IPS-NIHi11 (cell line): Measurements from ENCODE around the gene AP4S1.
A peak's percentile ranks its signal among the peaks of the same experiment; 100 is the strongest.
"Not testable (repeated sequence)": the region's sequence is repeated elsewhere in the genome, so short reads cannot be mapped to it uniquely, and the experiment has no call there.

Experiments used
- DNase-seq: peaks from one replicate; pipeline ENCODE4 v3.0.0; 2012; ENCODE audit warnings: mixed read lengths, low spot score

The AP4S1 gene

DNA sequence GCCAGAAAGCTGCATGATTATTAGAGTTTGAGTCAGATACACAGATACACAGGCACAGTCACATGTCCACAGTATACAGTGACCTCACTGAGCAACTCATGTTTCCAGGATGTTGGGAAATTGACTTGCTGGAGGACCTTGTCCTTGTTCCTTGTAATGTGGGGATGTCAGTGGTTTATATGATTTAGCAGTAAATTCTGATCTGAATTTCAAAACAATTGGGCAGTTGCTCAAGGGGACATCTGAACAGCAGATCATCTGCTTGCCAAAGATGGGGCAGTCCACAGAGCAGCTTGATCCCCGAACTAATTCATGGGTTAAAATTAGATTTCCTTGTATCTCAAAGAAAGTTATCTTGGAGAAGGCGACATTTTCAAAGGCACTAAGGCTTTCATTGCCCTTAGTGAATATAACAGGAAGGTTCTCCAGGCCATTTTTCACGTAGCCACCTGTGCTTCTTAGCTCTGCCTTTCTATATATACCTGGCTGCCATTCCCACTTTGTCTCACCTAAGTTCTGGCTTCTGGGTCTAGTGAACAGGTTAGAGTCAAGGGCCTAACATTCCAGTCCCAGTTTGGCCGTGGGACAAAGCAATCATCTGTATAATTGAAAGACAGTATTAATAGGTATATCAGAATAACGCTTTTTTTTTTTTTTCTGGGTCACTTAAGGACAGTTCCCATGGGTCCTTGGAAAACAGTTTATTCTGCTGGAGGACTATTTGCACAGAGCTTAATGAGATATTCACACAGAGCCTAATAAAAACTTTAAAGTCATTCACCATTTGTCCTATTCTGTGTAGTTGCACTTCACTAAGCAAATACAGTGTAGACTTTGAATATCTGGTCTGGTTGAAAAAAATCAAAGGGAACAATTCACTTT is 65.7 kb downstream of the AP4S1 start:
- DNase-seq = no peak

GRCh38 chr14:31092160-31092708 is 66.8 kb downstream of the AP4S1 start:
- DNase-seq = no peak

DNA sequence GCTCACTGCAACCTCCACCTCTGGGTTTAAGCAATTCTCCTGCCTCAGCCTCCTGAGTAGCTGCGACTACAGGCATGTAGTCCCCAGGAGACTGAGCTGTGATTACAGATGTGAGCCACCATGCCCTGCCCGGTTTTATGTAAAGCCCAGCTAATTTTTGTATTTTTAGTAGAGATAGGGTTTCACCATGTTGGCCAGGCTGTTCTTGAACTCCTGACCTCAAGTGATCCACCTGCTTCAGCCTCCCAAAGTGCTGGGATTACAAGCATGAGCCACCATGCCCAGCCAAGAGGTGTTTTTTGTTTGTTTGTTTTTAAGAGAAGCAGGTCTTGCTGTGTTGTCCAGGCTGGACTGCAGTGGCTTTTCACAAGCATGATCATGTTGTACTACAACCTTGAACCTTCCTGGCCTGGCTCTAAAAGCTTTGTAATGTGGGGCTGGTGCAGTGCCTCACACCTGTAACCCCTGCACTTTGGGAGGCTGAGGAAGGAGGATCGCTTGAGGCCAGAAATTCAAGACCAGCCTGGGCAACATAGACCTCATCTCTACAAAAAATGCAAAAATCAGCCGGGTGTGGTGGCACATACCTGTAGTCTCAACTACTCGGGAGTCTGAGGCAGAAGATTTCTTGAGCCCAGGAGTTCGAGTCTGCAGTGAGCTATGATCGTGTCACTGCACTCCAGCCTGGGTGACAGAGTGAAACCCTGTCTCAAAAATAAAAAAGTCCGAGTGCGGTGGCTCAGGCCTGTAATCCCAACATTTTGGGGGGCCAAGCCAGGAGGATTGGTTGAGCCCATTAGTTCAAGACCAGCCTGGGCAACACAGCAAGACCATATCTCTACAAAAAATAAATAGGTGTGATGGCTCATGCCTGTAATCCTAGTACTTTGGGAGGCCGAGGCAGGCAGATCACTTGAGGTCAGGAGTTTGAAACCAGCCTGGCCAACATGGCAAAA is 68.7 kb downstream of the AP4S1 start:
- DNase-seq = not testable (repeated sequence)

DNA sequence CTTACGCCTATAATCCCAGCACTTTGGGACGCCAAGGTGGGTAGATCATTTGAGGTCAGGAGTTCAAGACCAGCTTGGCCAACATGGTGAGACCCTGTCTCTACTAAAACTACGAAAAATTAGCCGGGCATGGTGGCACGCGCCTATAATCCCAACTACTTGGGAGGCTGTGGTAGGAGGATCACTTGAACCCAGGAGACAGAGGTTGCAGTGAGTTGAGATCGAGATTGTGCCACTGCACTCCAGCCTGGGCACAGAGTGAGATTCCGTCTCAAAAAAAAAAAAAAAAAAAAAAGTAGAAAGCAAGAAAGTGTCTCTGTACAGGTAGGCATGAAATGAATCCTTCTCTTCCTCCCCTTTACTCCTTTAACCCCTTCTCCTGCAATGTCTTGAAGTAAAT is 70.4 kb downstream of the AP4S1 start:
- DNase-seq = not testable (repeated sequence)

- DNase-seq = no peak
Measured at GRCh38 chr14:31096255-31096654, 70.8 kb downstream of the AP4S1 start.

- no peak for DNase-seq
Measured at GRCh38 chr14:31097081-31097480, 71.6 kb downstream of the AP4S1 start.

DNA sequence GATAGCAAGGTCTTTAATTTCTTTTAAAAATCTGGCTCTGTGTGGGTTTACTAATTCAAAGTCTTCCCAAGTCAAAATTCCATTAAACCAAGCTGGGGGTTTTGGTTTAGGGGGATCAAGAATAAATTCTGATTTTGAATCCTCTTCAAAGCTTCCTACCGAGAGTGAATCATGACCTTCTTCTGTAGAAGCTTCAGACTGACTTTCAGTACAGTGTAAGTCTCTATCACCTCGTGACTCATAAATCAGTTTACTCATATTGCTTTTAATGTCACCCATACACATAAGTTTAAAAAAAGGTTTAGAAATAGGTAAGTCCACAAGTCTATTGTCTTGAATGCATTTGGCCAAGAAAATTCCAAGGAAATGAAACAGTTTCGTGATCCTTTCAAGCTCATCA is 81.3 kb downstream of the AP4S1 start:
- no peak for DNase-seq

GRCh38 chr14:31109257-31109656 is 83.8 kb downstream of the AP4S1 start:
- no peak for DNase-seq

DNA sequence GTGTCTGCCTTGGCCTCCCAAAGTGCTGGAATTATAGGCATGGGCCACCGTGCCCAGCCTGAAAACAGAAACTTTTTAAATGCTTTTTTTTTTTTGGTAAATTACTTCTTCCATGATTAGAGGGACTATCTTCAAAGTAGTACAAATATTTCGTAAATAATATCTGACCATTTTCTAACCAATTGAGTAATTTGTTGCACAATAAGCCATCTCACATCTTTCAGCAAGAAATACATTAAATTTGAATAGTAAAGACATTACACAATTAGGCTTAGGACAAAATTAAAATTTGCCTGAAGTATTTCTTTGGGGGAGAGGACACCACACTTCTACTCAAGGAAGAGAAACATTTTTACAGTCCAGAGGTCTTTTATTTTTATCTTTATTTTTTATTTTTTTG is 85.4 kb downstream of the AP4S1 start:
- DNase-seq = no peak

- DNase-seq = no peak
Measured at GRCh38 chr14:31113794-31114193, 88.3 kb downstream of the AP4S1 start.

- DNase-seq = no peak
Measured at GRCh38 chr14:31118892-31119291, 93.4 kb downstream of the AP4S1 start.

DNA sequence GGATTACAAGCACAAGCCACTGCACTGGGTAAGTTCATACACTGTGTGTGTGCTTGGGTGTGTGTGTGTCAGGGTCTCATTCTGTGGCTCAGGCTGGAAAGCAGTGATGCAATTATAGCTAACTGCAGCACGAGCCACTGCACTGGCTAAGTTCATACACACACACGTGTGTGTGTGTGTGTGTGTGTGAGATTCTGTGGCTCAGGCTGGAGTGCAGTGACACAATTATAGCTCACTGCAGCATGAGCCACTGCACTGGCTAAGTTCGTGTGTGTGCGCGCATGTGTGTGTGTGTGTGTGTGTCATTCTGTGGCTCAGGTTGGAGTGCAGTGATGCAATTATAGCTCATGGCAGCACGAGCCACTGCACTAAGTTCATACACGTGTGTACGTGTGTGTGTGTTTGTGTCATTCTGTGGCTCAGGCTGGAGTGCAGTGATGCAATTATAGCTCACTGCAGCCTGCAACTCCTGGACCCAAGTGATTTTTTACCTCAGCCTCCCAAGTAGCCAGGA is 96.7 kb downstream of the AP4S1 start:
- no peak for DNase-seq

DNA sequence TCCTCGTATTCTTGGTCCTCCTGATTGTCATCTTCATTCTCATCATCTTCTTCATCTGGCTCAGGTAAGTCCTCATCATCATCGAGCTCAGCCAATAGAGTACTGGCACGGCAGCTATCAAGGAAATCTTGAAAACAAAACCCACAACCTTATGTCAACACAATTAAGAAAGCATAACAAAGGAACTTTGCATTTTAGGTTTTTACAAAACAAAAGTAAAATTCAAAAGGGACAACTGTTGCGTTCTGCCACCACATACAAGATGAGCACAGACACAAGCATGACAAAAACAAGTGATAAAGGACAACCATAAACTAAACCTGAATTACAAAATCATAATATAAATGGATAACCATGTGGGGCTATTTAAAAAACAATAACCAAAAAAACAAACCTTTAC is 97.5 kb downstream of the AP4S1 start:
- DNase-seq = peak; percentile 32

GRCh38 chr14:31124197-31124596 is 98.7 kb downstream of the AP4S1 start:
- DNase-seq = no peak

DNA sequence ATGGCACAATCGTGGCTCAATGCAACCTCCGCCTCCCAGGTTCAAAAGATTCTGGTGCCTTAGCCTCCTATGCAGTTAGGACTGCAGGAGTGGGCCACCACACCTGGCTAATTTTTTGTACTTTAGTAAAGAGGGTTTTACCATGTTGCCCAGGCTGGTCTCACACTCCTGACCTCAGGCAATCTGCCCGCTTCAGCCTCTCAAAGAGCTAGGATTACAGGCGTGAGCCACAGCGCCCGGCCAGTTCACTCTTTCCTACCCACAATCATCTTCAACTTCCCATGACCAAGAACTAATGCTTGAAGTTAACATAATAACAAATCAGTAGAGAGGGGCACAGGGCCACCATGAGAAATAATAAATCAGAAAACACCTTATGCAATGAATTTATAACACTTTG is 99.8 kb downstream of the AP4S1 start:
- no peak for DNase-seq

- no peak for DNase-seq
Measured at GRCh38 chr14:31126680-31127079, 101.2 kb downstream of the AP4S1 start.

- DNase-seq = no peak
Measured at GRCh38 chr14:31127690-31128089, 102.2 kb downstream of the AP4S1 start.

GRCh38 chr14:31128601-31129526 is 103.4 kb downstream of the AP4S1 start:
- DNase-seq = no peak

DNA sequence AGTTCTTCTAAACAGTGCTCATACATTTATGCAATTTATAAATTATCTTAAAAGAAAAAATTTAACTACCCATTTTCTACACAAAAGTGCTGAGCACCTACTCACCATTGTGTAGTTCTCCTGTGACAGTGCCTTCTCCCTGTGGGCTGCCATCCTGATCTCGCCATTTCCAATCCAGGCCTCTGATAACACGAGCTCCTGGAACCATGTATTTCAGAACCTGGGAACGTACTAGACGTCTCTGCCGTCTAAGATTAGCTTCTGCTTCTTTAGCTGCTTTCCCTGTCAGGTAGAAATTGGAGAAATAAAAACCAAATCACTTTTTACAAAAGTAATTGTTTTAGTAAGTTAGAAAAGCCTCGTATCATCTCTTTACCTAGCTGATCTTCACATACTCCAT is 107.7 kb downstream of the AP4S1 start:
- DNase-seq = no peak

DNA sequence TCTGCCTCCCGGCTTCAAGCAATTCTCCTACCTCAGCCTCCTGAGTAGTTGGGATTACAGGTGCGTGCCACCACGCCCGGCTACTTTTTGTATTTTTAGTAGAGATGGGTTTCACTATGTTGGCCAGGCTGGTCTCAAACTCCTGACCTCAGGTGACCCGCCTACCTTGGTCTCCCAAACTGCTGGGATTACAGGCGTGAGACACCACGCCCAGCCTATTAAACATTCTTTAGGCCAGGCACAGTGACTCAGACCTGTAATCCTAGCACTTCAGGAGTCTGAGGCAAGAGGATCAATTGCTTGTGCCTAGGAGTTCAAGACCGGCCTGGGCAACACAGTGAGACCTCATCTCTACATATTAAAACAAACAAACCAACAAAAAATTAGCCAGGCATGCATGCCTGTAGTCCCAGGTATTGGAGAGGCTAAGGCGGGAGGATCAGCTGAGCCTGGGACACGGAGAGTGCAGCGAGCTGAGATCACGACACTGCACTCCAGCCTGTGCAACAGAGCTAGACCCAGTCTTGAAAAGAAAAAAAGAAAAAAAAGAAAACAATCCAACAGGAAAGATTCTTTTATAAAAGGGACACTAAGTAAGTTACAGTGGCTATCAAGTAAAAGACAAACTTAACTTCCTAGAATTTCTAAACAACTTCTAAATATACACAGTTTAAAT is 111.9 kb downstream of the AP4S1 start:
- no peak for DNase-seq

DNA sequence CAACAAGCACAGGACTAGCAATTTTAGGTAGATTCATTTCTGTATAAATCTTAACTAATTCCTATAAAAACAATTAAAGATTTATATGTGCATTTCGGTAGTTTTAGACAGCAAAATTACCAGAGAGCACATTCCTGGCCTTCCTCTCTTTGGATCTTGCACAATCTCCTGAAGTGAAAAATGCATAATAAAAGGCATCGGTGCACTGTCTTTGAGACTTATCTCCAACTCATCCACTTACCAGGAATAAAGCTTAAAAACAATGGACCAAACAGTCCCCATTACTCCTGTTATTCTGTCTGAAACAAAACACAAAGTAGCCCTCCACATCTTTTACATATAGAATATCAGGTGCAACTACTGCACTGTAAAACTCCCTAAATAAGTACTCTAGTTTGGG is 112.9 kb downstream of the AP4S1 start:
- DNase-seq = no peak
